ENCODE measurements around the gene PLD1.

The PLD1 gene

GRCh38 chr3:171729452-171730334 is 80.6 kb downstream of the PLD1 start:
- no peak for DNase-seq (ENCODE audit: extremely low read depth, low read depth)
- no peak for TF ChIP-seq CTCF (IDR thresholded peaks at IDR 0.05; ENCODE audit: low read depth, low read length, missing control alignments)
- no peak overlapping the region for H3K4me3 ChIP-seq (replicated peaks; ENCODE audit: low read depth, low read length)

GRCh38 chr3:171727288-171727687 is 83.0 kb downstream of the PLD1 start:
- no peak overlapping the region for H3K4me3 ChIP-seq (replicated peaks; ENCODE audit: low read depth, low read length)
- no peak for DNase-seq (ENCODE audit: extremely low read depth, low read depth)
- TF ChIP-seq CTCF (IDR thresholded peaks at IDR 0.05; ENCODE audit: low read depth, low read length, missing control alignments), result no peak

GRCh38 chr3:171718493-171719185 is 91.6 kb downstream of the PLD1 start:
- no peak for TF ChIP-seq CTCF (IDR thresholded peaks at IDR 0.05; ENCODE audit: low read depth, low read length, missing control alignments)
- DNase-seq (ENCODE audit: extremely low read depth, low read depth), result no peak
- no peak overlapping the region for H3K4me3 ChIP-seq (replicated peaks; ENCODE audit: low read depth, low read length)

- H3K4me3 ChIP-seq (replicated peaks; ENCODE audit: low read depth, low read length), result no peak overlapping the region
- no peak for TF ChIP-seq CTCF (IDR thresholded peaks at IDR 0.05; ENCODE audit: low read depth, low read length, missing control alignments)
- DNase-seq (ENCODE audit: extremely low read depth, low read depth), result no peak
Observed at GRCh38 chr3:171715155-171715554, 95.1 kb downstream of the PLD1 start.

- H3K4me3 ChIP-seq (replicated peaks; ENCODE audit: low read depth, low read length), result no peak overlapping the region
- TF ChIP-seq CTCF (IDR thresholded peaks at IDR 0.05; ENCODE audit: low read depth, low read length, missing control alignments), result no peak
- peak; percentile 32 for DNase-seq (ENCODE audit: extremely low read depth, low read depth)
Observed at GRCh38 chr3:171712171-171712938, 97.9 kb downstream of the PLD1 start.

GRCh38 chr3:171711461-171712170 is 98.7 kb downstream of the PLD1 start:
- DNase-seq (ENCODE audit: extremely low read depth, low read depth), result no peak
- no peak for TF ChIP-seq CTCF (IDR thresholded peaks at IDR 0.05; ENCODE audit: low read depth, low read length, missing control alignments)
- H3K4me3 ChIP-seq (replicated peaks; ENCODE audit: low read depth, low read length), result no peak overlapping the region

All from HFF-Myc (cell line).